Fibroblast of pulmonary artery (primary cell): ENCODE data around the gene CFB.
"Not testable (repeated sequence)": the region's sequence is repeated elsewhere in the genome, so short reads cannot be mapped to it uniquely, and the experiment has no call there.

Experiments used
- DNase-seq: peaks from one replicate; pipeline ENCODE4 v3.0.0-alpha.2; 2010; ENCODE audit warnings: low read depth
- H3K4me3 ChIP-seq: replicated peaks from 2 replicates; pipeline ENCODE4 v1.5.1; 2011; ENCODE audit warnings: low read depth, mild to moderate bottlenecking, control low read depth, low read length, moderate library complexity
- TF ChIP-seq, protein P1 (sequence below): IDR thresholded peaks from 2 replicates; pipeline ENCODE4 v1.5.1; 2011; ENCODE audit warnings: mild to moderate bottlenecking, control low read depth, low read length, inconsistent platforms; ENCODE audit errors: missing control alignments

The CFB gene

GRCh38 chr6:31927863-31928671, 17.8 kb upstream of the CFB start:
- TF ChIP-seq, protein P1, sequence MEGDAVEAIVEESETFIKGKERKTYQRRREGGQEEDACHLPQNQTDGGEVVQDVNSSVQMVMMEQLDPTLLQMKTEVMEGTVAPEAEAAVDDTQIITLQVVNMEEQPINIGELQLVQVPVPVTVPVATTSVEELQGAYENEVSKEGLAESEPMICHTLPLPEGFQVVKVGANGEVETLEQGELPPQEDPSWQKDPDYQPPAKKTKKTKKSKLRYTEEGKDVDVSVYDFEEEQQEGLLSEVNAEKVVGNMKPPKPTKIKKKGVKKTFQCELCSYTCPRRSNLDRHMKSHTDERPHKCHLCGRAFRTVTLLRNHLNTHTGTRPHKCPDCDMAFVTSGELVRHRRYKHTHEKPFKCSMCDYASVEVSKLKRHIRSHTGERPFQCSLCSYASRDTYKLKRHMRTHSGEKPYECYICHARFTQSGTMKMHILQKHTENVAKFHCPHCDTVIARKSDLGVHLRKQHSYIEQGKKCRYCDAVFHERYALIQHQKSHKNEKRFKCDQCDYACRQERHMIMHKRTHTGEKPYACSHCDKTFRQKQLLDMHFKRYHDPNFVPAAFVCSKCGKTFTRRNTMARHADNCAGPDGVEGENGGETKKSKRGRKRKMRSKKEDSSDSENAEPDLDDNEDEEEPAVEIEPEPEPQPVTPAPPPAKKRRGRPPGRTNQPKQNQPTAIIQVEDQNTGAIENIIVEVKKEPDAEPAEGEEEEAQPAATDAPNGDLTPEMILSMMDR: no peak
- H3K4me3 ChIP-seq: no peak overlapping the region
- DNase-seq: no peak

DNA sequence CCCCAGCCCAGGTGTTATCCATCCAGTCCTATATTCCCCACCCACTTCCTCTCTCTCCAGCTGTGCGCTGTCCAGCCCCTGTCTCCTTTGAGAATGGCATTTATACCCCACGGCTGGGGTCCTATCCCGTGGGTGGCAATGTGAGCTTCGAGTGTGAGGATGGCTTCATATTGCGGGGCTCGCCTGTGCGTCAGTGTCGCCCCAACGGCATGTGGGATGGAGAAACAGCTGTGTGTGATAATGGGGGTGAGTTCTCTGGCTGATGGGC, 17.3 kb upstream of the CFB start:
- TF ChIP-seq, protein P1: no peak
- H3K4me3 ChIP-seq: no peak overlapping the region
- DNase-seq: no peak

DNA sequence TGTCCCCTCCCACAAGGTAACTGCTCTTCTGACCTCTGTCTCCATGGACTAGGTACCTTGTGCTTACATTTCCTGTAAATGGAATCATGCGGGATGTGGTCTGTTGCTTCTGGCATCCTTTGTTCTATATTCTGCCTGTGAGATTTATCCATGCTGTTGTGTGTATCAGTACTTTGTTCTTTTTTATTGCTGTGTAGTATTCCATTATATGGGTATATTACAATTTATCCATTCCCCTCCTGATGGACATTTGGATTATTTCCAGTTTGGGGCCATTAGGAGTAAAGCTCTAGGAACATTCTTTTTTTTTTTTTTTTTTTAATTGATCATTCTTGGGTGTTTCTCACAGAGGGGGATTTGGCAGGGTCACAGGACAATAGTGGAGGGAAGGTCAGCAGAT, 14.9 kb upstream of the CFB start:
- no peak overlapping the region for H3K4me3 ChIP-seq
- no peak for DNase-seq
- TF ChIP-seq, protein P1: no peak

DNA sequence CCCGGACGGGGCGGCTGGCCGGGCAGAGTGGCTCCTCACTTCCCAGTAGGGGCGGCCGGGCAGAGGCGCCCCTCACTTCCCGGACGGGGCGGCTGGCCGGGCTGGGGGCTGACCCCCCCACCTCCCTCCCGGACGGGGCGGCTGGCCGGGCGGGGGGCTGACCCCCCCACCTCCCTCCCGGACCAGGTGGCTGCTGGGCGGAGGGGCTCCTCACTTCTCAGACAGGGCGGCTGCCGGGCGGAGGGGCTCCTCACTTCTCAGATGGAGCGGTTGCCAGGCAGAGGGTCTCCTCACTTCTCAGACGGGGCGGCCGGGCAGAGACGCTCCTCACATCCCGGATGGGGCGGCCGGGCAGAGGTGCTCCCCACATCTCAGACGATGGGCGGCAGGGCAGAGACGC, 13.8 kb upstream of the CFB start:
- DNase-seq, H3K4me3 ChIP-seq: not testable (repeated sequence)

- TF ChIP-seq, protein P1: no peak
- DNase-seq: no peak
- H3K4me3 ChIP-seq: no peak overlapping the region
These were observed 12.4 kb upstream of the CFB start for GRCh38 chr6:31933537-31933936.

- TF ChIP-seq, protein P1: no peak
- DNase-seq: no peak
- H3K4me3 ChIP-seq: no peak overlapping the region
These were observed 10.9 kb upstream of the CFB start for GRCh38 chr6:31935021-31935420.

DNA sequence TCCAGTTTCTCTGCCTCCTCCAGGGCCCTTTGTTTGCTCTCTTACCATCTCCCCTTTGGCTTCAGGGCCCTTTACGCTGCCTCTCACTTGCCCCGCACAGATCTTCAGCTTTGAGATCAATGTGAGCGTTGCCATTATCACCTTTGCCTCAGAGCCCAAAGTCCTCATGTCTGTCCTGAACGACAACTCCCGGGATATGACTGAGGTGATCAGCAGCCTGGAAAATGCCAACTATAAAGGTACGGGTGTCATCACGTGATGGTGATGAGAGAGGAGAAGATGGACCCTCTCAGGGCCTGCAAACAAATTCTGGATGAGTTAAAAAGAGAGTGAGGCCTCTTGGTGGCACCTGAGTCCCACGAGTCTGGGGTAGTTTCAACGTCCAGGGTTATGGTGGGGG, 10.1 kb upstream of the CFB start:
- TF ChIP-seq, protein P1: no peak
- no peak for DNase-seq
- H3K4me3 ChIP-seq: no peak overlapping the region

DNA sequence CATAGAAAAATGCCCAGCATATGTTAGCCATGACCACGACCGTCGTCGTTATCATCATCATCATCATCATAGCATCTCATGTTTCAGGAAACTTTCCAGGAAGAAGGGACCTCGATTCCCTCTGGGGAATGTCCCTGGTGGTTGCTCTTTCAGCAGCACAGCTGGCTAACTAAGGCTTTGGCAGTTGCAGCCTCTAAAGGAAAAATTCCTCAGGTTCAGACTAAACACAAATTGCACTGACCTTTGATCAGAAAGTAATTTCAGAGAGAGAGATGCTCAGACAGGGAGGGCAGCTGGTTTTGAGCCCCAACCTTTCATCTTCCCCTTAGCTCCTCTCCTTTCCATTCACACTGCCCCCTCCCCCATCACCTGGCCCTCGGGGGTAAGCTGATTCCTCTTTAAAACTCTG, 5.6 kb upstream of the CFB start:
- no peak overlapping the region for H3K4me3 ChIP-seq
- TF ChIP-seq, protein P1: no peak
- DNase-seq: peak; percentile 22
